Gastroesophageal sphincter (tissue), 3 donors: ENCODE results near the gene AATK.

ENCODE experiments used
- CTCF ChIP-seq, 4 experiments: fragments of 200-600 bp in 2 of 4; fragments of 450-650 bp in 2 of 4; sonication (generic) in 1 of 4; IDR thresholded peaks; one replicate each; pipeline ENCODE4 v1.5.1; 2017 to 2019; ENCODE audit warnings: antibody characterized with exemption in 4 of 4, mild to moderate bottlenecking in 2 of 4, moderate library complexity in 2 of 4
- EP300 ChIP-seq: sonication (generic); formaldehyde crosslinking; IDR thresholded peaks from one replicate; pipeline ENCODE4 v1.6.1; 2017; ENCODE audit warnings: antibody characterized with exemption, mild to moderate bottlenecking

DNA sequence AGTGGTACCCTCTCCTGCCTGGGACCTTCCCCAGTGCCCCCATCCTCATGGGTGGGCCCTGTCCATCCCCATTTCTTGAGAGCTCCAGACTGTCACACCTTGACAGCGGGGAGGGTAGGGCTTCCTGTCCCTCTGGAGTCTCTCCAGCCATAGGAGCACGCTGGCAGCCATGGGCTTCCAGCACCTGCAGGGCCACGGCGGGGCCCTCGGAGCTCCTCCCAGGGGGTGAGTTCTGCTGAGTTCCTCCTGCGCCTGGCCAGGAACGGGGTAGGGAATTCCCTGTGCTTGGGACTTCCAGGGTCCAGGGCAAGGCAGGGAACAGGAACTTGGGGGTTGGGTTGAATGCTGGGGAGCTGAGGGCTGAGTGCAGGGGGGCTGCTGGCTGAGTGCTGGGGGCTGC, 23.0 kb upstream of the AATK start:
- TF ChIP-seq CTCF (IDR thresholded peaks at IDR 0.05) (no peak), EP300 (no peak)
